ENCODE measurements around the gene SLC39A11.
"Not testable (repeated sequence)": the region's sequence is repeated elsewhere in the genome, so short reads cannot be mapped to it uniquely, and the experiment has no call there.

SLC39A11 gene

DNA sequence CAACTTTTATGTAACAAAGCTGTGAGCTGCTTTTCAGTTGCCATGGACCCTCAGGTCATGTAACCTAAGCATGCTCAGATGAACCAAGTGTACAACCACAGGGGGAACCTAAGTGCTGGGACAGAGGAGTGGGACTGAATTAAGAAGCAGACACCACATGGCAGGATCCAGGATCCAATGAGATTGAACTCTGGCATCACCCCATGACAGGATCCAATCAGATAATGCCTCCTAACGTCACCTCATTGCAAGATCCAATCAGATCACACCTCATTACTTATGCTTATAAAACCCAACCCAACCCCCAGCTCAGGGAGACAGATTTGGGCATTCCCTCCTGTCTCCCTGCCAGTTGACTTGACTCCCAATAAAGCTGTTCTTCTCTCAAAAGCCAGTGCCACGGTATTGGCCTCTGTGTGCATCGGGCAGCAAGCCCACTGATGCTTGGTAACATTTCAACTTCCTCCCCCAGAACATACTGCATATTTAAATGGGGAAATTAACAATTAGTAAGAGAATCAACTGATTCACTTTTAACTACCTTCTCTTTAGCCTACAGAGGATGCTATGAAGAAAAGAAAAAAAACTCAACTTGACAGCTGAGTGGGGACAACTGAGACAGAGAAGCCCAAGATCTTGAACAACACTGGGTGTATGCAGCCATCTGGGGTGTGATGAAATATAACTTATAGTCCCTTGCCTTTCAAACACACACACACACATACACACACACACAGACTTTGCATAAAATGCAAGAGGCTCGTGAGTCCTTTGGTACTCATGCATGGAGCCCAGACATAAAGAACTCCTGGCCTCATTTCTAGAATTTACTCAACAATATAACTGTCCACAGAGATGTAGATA is 148.4 kb downstream of the SLC39A11 start:
- no peak for DNase-seq

DNA sequence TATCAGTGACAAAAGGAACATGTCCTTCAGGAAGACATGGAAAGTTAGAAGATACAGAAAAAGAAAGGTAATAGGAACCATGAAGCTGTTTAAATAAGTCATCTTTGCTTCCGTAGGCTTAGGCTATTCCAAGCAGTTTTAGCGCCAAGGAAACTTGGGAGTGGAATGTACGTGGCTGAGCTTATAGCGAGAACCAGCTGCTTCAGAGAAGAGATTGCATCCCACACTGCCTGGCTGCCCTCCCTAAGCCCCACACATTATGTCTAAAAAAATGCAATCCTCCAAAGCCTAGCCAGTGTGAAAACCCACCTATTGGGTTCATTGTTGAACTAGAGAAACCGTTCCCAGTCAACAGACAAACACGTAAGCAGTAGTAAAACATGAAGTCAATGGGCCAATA is 149.9 kb downstream of the SLC39A11 start:
- no peak for DNase-seq

DNA sequence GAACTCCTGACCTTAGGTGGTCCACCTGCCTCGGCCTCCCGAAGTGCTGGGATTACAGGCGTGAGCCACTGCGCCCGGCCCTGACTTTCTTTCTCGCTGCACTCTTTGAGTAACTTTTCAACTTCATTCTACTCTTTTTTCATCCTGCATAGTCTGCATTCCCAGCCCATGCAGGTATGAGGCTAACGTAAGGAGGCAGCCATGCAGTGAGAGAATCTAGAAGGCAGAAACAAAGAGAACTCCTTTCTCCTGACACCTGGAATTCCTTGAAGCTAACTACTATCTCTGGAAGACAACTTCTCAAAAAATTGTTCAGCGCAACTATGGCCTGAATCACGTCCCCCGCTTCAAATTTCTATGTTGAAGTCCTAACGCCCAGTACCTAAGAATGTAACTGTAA is 152.0 kb downstream of the SLC39A11 start:
- no peak for DNase-seq

DNA sequence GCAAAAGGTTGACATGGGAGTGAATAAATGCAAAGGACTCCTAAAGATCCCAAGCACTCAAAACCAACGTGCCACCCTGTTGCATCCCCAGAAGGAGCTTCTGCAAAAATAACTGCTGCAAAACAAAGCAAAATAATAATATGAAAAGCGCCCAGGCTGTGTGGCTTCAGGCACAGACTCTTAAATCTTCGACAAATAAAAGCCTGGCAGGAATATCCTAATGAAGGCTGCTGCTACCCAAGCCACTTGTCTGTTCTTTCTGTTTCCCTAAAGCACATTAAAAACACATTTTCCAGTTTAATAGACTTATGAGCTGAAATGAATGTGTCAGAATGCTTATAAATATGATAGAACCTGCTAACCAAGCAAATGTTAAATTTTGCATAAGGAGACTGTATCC is 154.0 kb downstream of the SLC39A11 start:
- DNase-seq = no peak

DNA sequence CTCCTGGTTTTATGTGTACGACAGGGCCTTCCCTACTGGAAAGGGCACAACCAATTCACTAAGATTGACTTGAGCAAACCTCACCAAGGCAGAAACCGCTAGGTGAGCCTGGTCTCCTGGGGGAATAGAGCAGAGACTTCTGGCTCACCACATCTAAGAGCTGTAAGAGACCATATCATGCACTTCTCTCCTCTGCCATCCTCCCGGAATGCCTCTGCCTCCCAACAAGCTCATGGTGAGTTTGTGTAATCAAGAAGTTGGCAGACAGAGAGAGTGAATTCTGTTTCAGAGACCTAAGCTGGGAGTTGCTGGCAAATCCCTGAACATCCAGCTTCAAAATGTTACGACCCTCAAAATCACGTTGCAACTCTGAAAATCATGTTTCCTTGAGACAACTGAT is 154.8 kb downstream of the SLC39A11 start:
- no peak for DNase-seq

DNA sequence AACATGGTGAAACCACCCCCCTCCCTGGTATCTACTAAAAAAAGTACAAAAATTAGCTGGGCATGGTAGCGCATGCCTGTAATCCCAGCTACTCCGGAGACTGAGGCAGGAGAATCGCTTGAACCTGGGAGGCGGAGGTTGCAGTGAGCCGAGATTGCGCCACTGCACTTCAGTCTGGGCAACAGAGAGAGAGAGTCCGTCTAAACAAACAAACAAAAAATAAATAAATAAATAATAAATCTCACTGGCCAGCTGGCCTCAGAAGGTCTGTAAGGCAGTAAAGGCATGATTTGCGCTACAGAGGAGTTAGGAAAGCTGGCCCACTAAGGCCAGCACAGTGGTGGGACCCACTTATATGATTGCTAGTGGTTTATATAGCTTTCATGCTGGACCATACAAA is 155.2 kb downstream of the SLC39A11 start:
- DNase-seq = not testable (repeated sequence)

DNA sequence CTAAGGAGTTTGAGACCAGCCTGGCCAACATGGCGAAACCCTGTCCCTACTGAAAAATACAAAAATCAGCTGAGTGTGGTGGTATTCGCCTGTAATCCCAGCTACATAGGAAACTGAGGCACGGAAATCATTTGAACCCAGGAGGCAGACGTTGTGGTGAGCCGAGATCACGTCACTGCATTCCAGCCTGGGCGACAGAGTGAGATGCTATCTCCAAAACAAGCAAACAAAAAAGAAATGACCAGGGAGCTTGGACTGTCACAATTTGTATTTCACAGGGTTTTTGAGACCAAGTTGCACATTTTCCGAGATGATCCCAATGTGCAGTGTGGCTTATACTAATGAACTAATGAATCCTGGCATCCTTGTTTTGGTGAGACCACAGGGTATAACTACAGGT is 156.5 kb downstream of the SLC39A11 start:
- DNase-seq = no peak

DNA sequence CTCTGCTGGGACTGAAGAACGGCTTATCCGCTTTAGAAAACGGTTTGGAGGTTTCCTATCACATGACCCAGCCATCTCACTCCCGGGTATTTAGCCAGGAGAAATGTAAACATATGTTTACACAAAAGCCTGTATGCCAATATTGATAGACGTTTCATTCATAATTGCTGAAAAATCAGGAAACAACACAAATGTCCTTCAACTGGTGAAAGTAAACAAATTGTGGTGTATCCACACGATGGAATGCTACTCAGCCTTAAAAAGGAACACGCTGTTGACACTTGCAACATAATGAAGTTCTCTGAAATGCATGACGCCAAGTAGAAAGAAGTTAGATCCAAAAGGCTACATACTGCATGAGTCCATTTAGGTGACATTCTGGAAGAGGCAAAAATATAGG is 157.6 kb downstream of the SLC39A11 start:
- DNase-seq = no peak

DNA sequence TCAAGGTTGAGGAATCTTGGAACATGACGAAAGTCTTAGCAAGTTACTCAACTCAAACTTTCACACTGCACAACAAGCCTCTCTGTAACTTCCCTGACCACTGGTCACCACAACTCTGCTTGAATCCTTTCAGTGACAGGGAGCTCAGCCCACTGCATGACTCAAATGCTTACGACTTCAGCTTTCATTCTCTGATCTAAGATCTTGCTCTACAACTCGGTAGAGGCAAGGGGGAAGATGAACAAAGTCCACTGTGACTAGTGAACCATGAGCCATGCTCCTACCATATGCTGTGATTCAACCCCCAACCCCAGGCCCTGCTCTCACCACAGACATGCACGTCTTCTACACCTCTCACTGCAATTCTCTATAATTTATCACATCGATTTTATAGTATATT is 160.9 kb downstream of the SLC39A11 start:
- no peak for DNase-seq

DNA sequence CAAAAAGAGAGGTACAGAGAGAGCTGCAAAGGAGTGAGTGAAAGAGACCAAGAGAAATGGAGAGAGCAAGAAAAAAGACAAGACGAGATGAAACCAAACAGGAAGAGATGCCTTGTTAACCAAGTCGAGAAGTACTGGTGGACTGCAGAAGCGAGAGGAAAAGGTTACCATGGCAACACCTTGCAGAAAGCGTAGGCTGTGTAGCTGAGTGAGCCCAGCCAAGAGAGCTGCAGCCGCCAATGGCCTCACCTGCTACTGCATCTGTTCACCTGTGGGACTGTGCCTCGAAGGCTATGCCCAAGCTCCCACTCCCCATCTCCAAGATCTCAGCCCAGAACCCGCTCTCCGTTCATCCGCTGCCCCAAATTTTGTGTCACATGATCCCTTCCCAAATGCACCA is 161.3 kb downstream of the SLC39A11 start:
- DNase-seq = no peak

DNA sequence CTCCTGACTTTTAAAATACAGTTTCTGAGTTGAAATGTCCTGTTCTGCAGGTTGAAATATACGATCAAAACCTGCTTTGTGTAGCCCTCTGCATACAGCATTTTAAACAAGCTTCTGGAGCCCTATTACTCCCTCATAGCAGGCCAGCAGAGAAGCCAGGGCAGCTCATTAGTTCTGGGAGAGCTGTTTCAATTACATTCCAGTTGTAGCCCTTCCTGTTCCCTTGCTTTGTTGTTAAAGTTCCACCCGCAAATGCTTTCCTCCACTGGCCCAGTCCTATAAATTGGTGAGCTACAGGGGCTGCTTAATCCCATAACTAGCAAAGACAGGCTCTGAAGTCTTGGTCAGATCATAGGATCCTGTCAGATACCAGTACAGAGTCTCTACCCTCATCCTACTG is 162.5 kb downstream of the SLC39A11 start:
- no peak for DNase-seq

DNA sequence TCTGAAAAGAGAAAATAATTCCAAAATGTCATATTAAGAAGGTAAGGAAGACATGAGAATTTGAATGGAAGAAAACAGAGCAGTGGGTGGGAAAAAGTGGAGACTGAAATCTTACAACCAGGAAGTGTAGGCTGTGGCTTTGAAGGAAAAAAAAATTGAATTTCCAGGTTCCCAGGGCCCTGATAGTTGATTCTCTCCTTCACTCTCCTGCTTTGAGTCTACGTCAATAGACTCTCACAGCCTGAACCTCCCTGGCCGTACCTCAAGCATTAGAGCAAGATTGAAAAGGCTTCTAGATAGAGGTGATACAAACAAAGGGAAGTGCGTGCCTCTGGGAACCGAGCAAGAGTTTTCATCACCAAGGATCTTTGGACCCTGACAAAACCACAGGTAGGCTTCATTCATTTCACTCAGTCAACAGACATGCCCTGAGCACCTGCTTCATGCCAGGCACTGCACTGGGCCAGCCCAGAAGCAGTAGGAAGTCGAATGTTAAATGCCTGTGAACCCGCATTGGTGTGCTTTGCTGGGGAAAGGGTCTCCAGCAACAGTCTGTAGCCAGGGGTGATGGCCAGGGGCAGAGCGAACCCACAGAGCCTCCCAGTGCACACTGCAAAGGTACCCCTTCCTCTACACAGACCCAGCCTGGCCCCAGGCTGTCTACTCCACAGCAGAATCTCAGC is 163.9 kb downstream of the SLC39A11 start:
- no peak for DNase-seq

DNA sequence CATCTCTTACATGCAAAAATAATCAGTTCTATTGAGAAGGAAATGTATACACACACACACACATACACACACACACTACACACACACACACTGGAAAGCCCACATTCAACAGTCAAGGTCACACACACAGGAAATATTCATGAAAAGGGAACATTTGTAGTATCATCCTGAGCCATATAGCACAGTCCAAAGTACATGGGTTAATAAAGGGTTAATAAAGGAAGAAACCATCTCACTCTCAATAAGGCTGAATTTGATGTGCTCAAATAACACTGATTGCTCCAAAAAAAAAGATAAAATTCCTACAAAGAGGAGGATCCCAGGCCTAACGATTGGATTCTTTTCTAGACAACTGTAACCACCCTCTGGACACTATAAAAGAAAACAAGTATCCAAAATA is 164.7 kb downstream of the SLC39A11 start:
- DNase-seq = no peak

DNA sequence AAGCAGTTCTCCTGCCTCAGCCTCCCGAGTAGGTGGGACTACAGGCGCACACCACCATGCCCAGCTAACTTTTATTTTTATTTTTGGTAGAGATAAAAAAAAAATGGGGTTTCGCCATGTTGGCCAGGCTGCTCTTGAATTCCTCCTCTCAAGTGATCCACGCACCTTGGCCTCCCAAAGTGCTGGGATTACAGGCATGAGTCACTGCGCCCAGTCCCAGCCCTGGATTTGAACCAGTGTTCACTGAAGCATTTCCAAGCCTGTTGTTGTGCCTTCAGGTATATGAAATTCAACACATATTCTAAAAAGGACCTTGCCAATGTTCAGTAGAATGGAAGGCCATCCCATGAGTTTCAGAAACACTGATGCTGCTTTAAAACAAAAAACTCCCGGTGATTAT is 165.3 kb downstream of the SLC39A11 start:
- DNase-seq = no peak

DNA sequence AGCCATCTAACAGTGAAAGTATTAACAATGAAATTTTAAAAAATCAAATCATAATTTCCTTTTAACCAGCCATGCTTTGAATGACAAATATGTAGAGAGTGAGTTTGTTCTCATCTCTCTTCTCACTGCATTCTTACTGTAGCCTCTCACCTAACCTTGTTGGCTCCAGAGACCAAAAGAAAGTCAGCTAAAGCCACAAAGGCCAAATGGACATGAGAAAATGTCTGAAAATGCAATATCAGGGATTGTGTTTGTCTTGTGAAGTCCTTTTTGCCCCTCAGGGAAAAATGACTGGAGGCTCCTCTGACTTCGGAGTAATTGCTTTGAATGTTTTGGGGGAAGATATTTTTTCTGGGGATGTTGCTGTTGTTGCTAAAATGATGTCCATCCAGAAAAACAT is 166.3 kb downstream of the SLC39A11 start:
- no peak for DNase-seq

DNA sequence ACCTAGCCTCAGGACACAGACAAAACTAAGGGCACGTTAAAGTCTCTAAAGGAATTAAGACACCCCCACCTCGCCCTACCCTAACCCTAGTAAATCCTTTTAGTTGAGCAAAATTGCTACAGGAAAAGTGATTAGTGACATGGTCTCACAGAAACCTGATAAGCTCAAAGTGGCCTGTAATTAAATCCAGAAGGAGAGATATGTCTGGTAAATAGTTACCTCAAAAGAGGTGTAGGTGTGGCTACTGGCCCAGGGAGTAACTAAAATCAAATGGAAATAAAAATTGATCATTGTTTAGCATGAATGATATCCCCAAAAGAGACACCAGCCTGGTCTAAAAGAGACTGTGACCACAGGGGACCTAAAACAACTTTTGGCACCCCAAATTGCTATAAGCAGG is 168.3 kb downstream of the SLC39A11 start:
- DNase-seq = no peak

DNA sequence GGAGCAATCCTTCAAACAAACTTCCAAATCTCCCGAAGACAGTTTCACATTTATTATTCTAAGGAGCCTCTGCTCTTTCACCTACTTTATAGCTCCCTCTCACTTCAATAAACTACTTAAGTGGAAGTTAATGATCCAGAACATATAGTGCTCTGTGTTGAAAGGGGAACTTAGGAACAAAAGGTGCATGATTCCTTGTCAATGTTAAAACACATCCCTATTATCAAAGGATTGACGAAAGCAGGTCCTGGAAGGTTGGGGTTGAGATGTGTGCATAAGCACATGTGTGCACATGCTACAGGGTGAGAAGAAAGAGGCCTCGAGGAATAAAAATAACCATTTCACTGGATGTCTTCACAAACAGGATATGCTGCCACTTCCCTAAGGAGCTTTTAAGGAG is 170.3 kb downstream of the SLC39A11 start:
- DNase-seq = no peak

DNA sequence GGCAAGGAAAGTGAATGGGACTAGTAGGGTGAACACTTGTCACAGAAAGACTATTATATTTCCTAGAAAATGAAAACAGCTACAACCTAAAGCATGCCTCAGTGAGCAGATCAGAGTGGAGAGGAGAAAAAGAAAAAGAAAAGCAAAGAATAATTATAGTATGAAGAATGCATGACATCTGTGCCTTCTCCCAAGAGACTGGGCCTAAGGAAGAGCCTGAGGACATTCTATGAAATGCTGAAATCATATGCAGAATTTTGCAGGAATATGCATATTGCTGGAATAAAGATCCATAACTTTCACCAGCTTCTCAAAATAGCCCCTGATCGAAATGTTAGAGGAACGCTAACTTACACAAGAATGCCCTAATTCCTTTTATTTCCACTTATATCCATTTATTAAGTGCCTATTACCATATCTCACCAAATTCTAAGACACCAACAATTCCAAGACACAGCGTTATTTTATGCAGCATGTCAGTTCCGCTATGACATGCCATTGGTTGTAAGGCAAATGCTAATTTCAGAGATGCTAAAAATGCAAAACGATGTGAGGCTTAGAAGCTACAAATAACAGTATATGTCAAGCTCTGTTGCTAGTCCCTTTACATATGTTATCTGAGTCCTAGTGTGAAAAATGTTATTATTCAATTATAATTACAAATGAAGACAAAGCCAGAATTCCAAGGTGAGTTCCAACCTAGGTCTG is 171.0 kb downstream of the SLC39A11 start:
- DNase-seq = no peak

DNA sequence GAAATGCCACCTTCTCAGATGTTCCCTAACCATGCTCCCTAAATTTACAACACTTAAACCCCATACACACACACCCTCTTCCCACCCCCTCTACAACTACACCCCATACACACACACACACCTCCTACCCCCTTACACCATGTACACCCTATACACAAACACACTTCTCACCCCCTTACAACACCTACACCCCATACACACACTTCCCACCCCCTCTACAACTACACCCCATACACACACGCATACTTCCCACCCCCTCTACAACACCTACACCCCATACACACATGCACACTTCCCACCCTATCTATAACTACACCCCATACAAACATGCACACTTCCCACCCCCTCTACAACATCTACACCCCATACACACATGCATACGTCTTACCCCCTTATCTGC is 172.0 kb downstream of the SLC39A11 start:
- DNase-seq = no peak

DNA sequence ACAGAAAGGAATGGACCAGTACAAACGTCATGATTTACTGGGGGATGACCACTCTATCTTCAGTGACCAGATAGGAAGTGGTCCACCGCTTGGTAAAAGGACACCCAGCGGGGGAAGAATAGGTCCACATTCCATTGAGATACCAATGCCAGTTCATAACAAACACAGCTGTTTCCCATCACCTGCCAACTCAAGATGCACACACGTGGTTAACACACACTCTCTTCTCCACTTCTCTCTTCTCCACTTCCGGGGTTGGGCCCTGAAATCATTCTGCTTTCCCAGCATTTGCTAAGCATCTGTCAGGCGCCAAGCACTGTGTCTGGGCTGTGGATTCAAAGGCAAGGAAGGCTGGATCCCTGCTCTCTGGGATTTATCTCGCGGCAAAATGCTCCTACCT is 175.5 kb downstream of the SLC39A11 start:
- no peak for DNase-seq

DNA sequence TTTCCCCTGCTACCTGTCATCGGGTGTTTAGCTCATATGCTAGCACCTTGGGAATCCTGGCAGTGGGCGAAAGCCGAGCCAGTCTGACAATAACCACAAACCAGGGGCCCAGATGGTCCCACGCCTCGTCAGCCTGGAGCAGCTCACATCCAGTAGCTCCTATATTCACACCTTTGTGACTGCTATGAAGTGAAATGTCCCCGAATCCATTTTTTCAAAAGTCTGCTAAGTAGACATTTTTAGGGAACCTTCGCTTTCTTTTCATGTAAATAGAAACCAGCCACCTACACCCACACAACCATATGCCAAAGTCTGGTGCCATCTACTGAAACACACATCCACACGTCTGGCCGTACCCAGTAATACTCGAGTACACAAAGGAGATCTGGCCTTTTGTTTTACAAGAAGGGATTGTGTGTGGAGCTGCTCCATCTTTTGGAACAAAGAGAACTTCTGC is 176.8 kb downstream of the SLC39A11 start:
- no peak for DNase-seq

DNA sequence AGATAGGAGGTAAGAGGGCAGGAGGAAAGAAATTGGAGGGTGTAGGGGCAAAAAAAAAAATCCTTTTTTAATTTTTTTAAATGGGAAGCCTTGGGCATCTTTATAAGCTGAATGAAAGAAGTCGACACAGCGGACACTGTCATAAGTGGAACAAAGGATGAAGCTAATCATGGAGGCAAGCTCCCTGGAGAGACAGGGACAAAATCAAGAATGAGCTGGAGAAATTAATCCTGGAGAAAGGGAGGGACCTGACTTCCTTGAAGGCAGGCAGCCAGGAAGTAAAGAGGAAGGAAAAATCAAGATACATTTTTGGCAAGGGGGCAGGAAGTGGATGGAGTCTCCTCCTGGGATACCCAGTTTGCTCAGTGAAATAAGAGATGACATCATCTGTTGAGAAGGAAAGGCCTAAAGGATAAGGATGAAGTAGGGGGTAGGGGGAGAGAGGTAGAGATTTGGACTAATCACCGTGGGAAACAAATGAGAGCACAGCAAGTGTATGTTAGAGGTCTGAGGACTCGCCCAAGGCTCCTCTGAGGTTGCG is 179.3 kb downstream of the SLC39A11 start:
- DNase-seq = no peak

DNA sequence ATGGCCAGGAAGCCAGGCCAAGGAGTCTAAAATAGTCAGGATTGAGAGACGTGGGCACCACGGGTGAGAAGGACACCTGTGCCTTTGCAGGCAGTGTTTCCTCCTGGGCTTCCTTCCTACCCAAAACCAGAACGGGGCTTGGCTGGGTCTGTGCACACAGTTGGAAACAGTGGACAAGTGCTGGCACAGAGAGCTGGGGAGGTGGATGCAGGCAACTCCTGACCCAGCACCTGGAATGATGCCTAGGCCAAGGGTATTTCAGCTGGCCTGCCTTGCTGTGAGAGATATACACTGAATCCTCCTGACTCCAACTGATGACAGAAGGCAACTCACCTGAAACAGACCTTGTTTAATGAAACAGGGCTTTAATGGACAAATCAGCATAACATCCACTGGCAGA is 186.2 kb downstream of the SLC39A11 start:
- no peak for DNase-seq

DNA sequence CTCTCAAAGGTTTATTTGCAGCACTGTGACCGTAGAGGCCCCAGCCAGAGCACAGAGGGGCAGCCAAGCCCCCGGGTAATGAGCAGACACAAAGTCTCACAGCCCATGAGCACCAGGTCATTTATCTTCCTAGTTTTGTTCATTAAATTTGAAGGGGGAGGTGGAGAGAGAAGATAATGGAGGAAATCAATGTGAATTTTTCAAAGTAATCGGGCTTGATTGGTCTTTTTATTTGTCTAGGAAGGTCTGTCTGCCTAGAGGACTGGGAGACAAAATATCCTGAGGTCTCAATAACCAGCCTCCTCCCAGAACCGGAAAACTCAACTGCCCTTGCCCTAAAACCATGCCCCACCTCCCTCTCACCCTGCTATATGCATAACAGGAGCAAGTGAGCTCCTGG is 189.0 kb downstream of the SLC39A11 start:
- DNase-seq = no peak

Data from stimulated activated CD4-positive, alpha-beta T cell treated with anti-CD3 and anti-CD28 coated beads, Interleukin-4, amount 100 ng/mL, for 4 hours (primary cell).